Panc1 (cell line): ENCODE data around the gene DAB2.

Source experiments
- CTCF ChIP-seq: fragments of 450-650 bp; IDR thresholded peaks from 2 replicates; pipeline ENCODE4 v1.5.1; 2017; ENCODE audit warnings: mild to moderate bottlenecking
- POLR2AphosphoS5 ChIP-seq: IDR thresholded peaks from 2 replicates; pipeline ENCODE4 v1.6.1; 2012; ENCODE audit warnings: mild to moderate bottlenecking, low read depth, low read length, moderate library complexity
- REST ChIP-seq, 2 experiments: IDR thresholded peaks; 2 replicates each; pipeline ENCODE4 v1.6.1; 2011 to 2012; ENCODE audit warnings: low read depth in 2 of 2, control low read depth in 1 of 2, low read length in 1 of 2, mild to moderate bottlenecking in 1 of 2, moderate library complexity in 1 of 2; ENCODE audit not compliant: insufficient read depth in 1 of 2
- SIN3A ChIP-seq: IDR thresholded peaks from 2 replicates; pipeline ENCODE4 v1.6.1; 2012; ENCODE audit warnings: low read depth, mild to moderate bottlenecking, low read length, moderate library complexity, borderline replicate concordance; ENCODE audit not compliant: insufficient read depth
- TCF7L2 ChIP-seq: IDR thresholded peaks from 2 replicates; pipeline ENCODE4 v1.6.1; 2011; ENCODE audit warnings: mild to moderate bottlenecking, low read depth, low read length, inconsistent platforms

GRCh38 chr5:39459071-39459470 lies 34.3 kb upstream of the DAB2 start:
- TF ChIP-seq CTCF (no peak), POLR2AphosphoS5 (no peak), REST (IDR thresholded peaks at IDR 0.05; ENCODE audit: insufficient read depth in 1 of 2, low read depth in 2 of 2, low read length in 1 of 2) (no peak), SIN3A (no peak), TCF7L2 (no peak)
